Measurements from ENCODE around the gene CNTRL.

DNA sequence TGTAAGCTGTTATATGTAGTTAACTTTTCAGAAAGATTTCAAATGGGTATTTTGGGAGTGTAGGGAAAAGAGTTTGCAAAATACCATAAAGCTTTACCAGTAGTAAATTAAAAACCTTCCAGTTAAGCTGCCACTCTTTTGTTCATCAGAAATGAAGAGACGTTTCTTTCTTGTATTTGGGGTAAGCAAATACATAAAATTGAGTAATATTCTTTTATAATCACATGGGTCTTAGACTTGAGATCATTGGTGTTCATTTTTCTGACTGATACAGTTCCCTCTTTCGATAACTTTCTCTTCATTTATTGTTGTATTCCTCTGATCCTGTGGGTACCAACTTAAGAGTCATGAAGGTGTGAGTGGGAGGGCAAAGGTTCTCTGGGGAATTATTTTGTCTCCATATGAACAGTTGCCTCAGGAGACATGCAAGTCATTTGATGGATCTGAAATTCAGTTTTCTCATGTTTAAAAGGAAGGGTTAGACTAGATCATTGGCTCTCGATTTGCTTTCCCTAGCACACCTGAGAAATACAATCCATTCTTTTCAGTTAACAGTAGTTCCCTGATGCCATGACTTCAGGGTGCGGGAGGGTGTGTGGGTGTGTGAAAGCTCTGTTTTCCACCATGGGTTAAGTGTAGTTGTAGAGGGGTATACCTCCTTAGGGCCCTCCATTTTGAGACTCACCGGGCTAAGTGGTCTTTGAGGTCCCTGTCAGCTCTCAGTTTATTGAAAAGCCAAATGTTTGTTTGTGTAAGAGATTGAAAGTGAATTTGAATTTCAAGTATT is 47.7 kb downstream of the CNTRL start:
- TF ChIP-seq POLR2A (IDR thresholded peaks at IDR 0.05) (no peak), CTCF (IDR thresholded peaks at IDR 0.05 in 8 of 11, conservative IDR thresholded peaks at IDR 0.05 in 3 of 11) (no peak)
